Uterus (tissue), 4 donors: ENCODE data around the gene FBXO17. TPM values are rescaled to one million over a fixed set of nuclear protein-coding genes. Genes with fewer than 3 reads are reported as not detected.

Experiments used
- DNase-seq, 2 donors: peaks; one replicate each; pipeline ENCODE4 v3.0.0-alpha.2; 2019 to 2020
- H3K27ac ChIP-seq, 2 donors: fragments of 200-600 bp; sonication (generic); 1 replicate in 1 of 2; 2 replicates in 1 of 2; pipeline ENCODE4 v1.5.1; 2016 to 2018
- H3K27me3 ChIP-seq, 2 donors: fragments of 200-600 bp; sonication (generic); one replicate each; pipeline ENCODE4 v1.5.1; 2018 to 2019; ENCODE audit warnings: control low read depth in 1 of 2
- H3K36me3 ChIP-seq, 2 donors: fragments of 200-600 bp; sonication (generic); one replicate each; pipeline ENCODE4 v1.5.1; 2019; ENCODE audit warnings: control low read depth in 1 of 2
- H3K4me1 ChIP-seq, 2 donors: fragments of 200-600 bp; sonication (generic); one replicate each; pipeline ENCODE4 v1.5.1; 2018 to 2019; ENCODE audit warnings: control low read depth in 1 of 2
- H3K4me3 ChIP-seq, 2 donors: fragments of 200-600 bp; sonication (generic); 1 replicate in 1 of 2; 2 replicates in 1 of 2; pipeline ENCODE4 v1.5.1; 2018 to 2019; ENCODE audit warnings: mild to moderate bottlenecking in 1 of 2
- H3K9me3 ChIP-seq, 2 donors: fragments of 200-600 bp; sonication (generic); one replicate each; pipeline ENCODE4 v1.5.1; 2019; ENCODE audit warnings: control low read depth in 1 of 2
- POLR2A ChIP-seq, 2 donors: fragments of 450-650 bp; IDR thresholded peaks; one replicate each; pipeline ENCODE4 v1.6.1; 2016; ENCODE audit warnings: antibody characterized with exemption in 2 of 2, mild to moderate bottlenecking in 1 of 2, moderate library complexity in 1 of 2
- intact Hi-C: fragments of 100-400 bp; cut with DNase I; formaldehyde crosslinking; loops from one replicate; pipeline ENCODE4 v1.15.1; 2023; ENCODE audit warnings: low total_unique reads
- total RNA-seq, 4 donors: library from RNA; depleted of rRNA in 3 of 4; stranded (reverse); fragments of >200 nt in 3 of 4; gene quantifications; one replicate each; pipeline versions ENCODE4 v1.1.0 to v1.2.4, GENCODE V29; 2014 to 2023
- TF ChIP-seq, protein P1 (sequence below), 4 experiments: fragments of 200-600 bp in 2 of 4; fragments of 450-650 bp in 2 of 4; sonication (generic) in 2 of 4; IDR thresholded peaks; one replicate each; pipeline ENCODE4 v1.5.1; 2016 to 2019; ENCODE audit warnings: antibody characterized with exemption in 4 of 4, mild to moderate bottlenecking in 2 of 4, moderate library complexity in 1 of 4
- donor health status: DM: yes; HTN: yes; CAD: no.

The FBXO17 gene
- total RNA-seq, 4 donors from 2014 or later: 3.8 to 47.6 (median 36.7) TPM

DNA sequence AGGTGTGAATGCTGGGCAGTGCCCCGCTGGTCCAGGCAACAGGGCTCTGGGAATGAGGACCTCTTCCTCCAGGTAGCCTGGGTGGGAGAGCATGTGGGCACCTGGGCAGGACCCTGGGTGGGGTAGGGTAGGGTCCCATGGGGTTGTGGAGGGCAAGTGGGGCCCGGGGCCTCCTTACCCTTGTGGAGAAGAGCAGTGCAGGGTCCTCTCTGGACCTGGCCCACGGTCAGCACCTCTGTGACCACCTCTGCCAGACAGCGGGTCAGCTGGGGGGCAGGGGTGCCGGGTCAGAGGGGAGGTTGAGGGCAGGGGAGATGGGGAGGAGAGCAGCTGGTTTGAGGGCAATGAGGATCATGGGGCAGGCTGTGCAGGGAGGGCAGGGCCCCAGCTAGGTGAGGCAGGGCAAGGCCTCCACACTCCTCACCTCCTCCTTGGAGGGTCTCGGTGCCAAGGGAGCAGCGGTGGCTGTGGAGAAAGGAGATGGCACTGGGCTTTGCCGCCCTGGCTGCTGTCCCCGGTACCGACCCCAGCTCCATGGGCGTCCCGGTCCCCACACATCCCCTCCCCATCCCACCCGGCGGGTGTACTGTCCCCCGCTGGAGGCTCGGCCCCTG lies 64.0 kb downstream of the FBXO17 start:
- Histone ChIP-seq H3K4me1 (no peaks in the 10 kb centered on the region), H3K9me3 (no peaks in the 10 kb centered on the region), H3K36me3 (no peaks in the 10 kb centered on the region), H3K4me3 (no peak overlapping the region), H3K27me3 (peaks cover 0 to 11% of the 10 kb centered on the region in 2 donors), H3K27ac (no peak overlapping the region)
- TF ChIP-seq, protein P1, sequence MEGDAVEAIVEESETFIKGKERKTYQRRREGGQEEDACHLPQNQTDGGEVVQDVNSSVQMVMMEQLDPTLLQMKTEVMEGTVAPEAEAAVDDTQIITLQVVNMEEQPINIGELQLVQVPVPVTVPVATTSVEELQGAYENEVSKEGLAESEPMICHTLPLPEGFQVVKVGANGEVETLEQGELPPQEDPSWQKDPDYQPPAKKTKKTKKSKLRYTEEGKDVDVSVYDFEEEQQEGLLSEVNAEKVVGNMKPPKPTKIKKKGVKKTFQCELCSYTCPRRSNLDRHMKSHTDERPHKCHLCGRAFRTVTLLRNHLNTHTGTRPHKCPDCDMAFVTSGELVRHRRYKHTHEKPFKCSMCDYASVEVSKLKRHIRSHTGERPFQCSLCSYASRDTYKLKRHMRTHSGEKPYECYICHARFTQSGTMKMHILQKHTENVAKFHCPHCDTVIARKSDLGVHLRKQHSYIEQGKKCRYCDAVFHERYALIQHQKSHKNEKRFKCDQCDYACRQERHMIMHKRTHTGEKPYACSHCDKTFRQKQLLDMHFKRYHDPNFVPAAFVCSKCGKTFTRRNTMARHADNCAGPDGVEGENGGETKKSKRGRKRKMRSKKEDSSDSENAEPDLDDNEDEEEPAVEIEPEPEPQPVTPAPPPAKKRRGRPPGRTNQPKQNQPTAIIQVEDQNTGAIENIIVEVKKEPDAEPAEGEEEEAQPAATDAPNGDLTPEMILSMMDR (IDR thresholded peaks at IDR 0.05): no peak
- TF ChIP-seq POLR2A (IDR thresholded peaks at IDR 0.05): no peak
- intact Hi-C loops: no loop called here
- DNase-seq: no peak

DNA sequence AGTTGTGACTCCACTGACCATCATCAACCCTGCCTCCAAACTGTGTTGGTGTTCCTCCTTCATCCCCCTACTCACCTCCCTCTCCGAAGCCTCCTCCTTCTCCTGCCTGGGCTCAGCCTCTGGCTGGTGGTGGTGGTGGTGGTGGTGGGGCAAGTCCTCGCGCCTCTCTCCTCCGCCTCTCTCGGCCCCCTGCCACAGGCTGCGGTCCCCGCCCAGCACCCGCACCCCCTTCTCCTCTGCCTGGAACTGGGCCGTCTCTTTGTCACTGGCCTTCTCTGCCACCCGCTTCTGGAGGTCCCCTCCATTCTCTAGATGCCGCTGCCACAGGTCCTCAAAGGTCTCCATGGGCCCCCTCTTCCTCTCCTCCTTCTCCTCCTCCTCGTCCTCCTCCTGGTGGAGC lies 65.1 kb downstream of the FBXO17 start:
- H3K27ac ChIP-seq: no peak overlapping the region
- H3K4me1 ChIP-seq: no peaks in the 10 kb centered on the region
- H3K27me3 ChIP-seq: peaks cover 0 to 11% of the 10 kb centered on the region in 2 donors
- intact Hi-C loops: no loop called here
- TF ChIP-seq, protein P1 (IDR thresholded peaks at IDR 0.05): no peak
- no peak for TF ChIP-seq POLR2A (IDR thresholded peaks at IDR 0.05)
- no peak for DNase-seq
- H3K36me3 ChIP-seq: no peaks in the 10 kb centered on the region
- H3K4me3 ChIP-seq: no peak overlapping the region
- no peaks in the 10 kb centered on the region for H3K9me3 ChIP-seq

DNA sequence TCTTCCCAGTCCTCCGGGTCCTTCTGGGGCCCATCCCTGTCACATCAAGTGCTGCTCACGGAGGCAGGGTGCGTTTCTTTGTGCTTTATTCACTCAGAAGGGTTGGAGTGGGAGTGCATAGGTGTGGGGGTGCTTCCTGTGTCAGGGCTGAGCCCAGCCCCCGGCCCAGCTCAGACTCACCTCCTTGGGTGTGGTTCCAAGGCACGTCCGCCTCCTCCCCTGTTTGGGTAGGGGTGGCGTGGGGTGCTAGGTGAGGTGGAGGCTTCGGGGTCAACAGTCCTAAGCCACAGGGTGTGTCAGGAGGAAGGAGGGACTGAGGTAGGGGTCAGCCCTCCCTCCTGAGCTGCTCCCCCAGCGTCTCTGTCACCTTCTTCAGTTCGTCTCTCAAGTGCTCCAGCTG lies 66.6 kb downstream of the FBXO17 start:
- DNase-seq: no peak
- no peaks in the 10 kb centered on the region for H3K4me1 ChIP-seq
- TF ChIP-seq POLR2A (IDR thresholded peaks at IDR 0.05): no peak
- TF ChIP-seq, protein P1 (IDR thresholded peaks at IDR 0.05): no peak
- H3K27ac ChIP-seq: no peak overlapping the region
- no peaks in the 10 kb centered on the region for H3K9me3 ChIP-seq
- no peak overlapping the region for H3K4me3 ChIP-seq
- no peaks in the 10 kb centered on the region for H3K36me3 ChIP-seq
- peaks cover 0 to 11% of the 10 kb centered on the region in 2 donors for H3K27me3 ChIP-seq
- intact Hi-C loops: no loop called here

DNA sequence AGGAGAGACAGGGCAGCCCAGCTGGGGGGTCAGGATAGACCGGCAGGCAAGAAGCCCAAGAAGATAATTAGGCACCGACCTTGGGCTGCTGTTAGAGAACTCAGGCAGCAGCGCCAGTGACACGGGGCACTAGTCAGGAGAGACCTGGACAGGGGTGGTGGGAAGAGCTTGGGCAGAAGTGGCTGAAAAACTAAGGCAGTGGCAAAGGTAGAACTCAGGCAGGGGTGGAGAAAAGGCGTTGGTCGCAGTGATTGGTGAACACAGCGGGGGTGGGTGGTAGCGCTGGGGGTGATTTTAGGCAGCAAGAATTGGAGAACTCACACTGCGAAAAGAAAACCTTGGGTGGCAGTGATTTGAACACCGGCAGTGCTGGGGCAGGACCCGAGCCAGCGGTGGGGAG lies 67.9 kb downstream of the FBXO17 start:
- Histone ChIP-seq H3K4me1 (no peaks in the 10 kb centered on the region), H3K9me3 (no peaks in the 10 kb centered on the region), H3K36me3 (no peaks in the 10 kb centered on the region), H3K27ac (no peak overlapping the region), H3K27me3 (peaks cover 0 to 11% of the 10 kb centered on the region in 2 donors), H3K4me3 (no peak overlapping the region)
- no peak for DNase-seq
- TF ChIP-seq, protein P1 (IDR thresholded peaks at IDR 0.05): no peak
- TF ChIP-seq POLR2A (IDR thresholded peaks at IDR 0.05): no peak
- intact Hi-C loops: no loop called here

DNA sequence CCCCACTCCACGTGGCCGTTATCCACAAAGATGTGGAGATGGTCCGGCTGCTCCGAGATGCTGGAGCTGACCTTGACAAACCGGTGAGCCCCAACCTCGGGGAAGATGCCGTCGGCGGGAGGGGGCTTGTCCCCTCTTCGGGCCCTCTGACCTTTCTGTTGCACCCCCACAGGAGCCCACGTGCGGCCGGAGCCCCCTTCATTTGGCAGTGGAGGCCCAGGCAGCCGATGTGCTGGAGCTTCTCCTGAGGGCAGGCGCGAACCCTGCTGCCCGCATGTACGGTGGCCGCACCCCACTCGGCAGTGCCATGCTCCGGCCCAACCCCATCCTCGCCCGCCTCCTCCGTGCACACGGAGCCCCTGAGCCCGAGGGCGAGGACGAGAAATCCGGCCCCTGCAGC lies 68.3 kb downstream of the FBXO17 start:
- DNase-seq: no peak
- no peak overlapping the region for H3K27ac ChIP-seq
- TF ChIP-seq, protein P1 (IDR thresholded peaks at IDR 0.05): no peak
- no peak for TF ChIP-seq POLR2A (IDR thresholded peaks at IDR 0.05)
- H3K9me3 ChIP-seq: no peaks in the 10 kb centered on the region
- intact Hi-C loops: no loop called here
- H3K36me3 ChIP-seq: no peaks in the 10 kb centered on the region
- no peaks in the 10 kb centered on the region for H3K4me1 ChIP-seq
- H3K27me3 ChIP-seq: peaks cover 0 to 11% of the 10 kb centered on the region in 2 donors
- no peak overlapping the region for H3K4me3 ChIP-seq
